Germinal center (tissue), 1 donor: ENCODE measurements around the gene SAC3D1.

Experiments
- DNase-seq: peaks from one replicate; pipeline ENCODE4 v3.0.0; 2012; ENCODE audit warnings: mixed read lengths, low spot score

Gene SAC3D1

GRCh38 chr11:65059959-65060824 lies 19.2 kb downstream of the SAC3D1 start:
- DNase-seq: no peak

DNA sequence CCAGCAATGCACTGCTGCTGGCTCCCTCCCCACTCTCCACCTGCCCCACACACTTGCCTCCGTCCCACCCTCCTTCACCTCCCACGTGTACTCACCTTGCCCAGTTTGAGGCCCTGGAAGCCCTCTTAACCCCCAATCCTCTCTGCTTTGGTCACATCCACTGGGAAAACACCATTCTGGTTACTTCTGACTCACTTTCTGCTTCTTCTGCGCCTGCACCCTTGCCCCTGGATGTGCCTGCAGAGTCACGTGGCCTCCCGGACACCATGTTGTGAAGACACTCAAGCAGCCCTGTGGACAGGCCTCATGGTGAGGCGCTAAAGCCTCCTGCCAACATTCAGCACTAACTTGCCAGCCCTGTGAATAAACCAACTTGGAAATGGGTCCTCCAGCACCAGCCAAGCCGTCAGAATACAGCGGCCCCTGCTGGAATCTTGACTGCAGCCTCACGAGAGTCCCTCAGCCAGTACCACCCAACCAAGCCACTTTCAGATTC lies 20.0 kb downstream of the SAC3D1 start:
- no peak for DNase-seq

DNA sequence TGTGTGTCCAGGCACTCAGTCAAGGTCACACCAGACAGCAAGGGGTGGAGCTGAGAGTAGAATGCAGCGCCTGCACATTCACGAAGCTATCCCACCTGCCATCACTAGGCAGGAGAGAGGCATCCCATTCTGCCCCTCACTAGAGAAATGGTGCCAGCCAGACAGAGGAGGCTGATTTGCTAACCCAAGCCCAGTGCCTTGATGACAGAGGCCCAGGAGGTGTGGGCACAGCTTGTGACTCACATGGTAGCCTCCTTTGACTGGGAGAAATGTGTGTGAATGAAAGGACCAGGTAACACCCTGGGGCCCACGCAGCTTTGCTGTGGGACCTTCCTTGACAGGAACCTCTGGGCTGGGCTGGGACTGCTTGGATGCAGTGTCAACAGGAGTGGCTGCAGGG lies 22.5 kb downstream of the SAC3D1 start:
- no peak for DNase-seq

DNA sequence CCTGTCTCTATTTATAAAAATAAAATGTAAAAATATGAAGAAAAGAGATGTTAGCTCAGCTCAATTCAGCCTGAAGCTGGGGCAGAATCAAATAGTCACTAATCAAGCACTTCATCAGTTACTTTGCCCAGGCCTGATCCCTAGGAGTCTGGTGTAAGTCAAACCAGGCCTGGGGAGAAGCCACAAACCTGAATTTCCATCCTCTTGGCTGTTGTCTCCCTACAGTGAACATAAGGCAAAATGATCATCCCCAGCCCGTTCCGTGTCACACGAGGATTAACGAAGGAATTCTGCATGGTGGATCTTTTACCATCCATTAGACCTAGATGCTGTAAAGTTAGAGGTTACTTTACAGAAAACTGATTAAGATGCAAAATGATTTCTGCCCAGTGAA lies 23.8 kb downstream of the SAC3D1 start:
- no peak for DNase-seq

DNA sequence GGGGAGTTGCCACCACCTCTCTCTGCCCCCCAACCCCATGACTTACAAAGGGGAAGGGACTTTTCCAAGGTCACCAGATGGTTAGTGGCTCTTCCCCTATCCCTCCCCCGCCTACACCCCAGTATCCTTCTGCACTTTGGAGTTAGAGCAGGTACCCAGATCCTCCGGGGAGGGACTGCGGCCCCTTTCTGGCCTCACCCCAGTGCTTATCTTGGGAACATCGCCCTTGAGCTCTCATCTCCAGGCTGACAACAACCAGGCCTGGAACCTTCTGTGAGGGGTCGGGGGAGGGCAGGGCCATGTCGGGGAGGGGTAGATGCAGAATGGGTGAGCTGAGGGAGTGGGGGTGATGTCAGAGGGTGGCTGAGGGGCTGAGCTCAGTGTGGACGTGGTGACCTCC lies 24.8 kb downstream of the SAC3D1 start:
- no peak for DNase-seq

GRCh38 chr11:65066315-65066714 lies 25.3 kb downstream of the SAC3D1 start:
- no peak for DNase-seq

- DNase-seq: no peak
These were observed 25.8 kb downstream of the SAC3D1 start for GRCh38 chr11:65066805-65067291.

DNA sequence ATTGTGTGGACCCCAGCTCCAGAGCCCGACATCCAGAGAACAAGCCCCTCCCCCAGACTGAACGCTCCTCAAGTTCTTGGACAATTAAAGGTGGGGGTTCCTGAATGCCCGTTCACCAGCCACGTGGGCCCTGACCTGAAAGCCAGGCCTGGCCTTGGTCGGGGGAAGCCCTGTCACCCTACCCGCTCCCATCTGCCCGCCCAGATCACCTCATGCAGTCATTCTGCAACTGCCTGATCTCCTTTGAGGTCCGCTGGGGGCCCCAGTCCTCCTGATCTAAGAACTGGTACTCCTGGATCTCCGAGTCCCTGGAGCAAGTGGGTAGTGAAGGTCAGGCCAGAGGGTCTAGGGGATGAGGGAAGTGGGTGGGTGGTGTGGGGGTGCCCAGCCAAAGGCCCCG lies 26.4 kb downstream of the SAC3D1 start:
- DNase-seq: no peak

DNA sequence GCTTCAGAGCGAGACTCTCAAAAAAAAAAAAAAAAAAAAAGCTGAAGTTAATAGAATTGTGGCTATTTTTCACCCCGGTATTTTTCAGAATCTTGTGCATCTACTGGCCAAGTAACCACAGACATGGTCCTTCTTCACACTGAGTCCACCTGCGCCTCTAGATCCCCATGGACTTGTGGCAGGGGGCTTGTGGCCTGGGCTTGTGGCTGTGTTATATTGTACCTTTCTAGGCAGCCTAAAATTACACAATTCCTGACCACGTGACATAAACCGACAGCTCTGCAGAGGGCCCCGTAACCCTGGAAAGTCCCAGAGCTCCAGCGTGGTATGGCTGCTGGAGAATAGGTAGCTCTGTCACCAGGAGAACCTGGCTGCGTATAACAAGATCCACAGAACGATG lies 28.2 kb downstream of the SAC3D1 start:
- DNase-seq: no peak

GRCh38 chr11:65071907-65072630 lies 31.1 kb downstream of the SAC3D1 start:
- DNase-seq: peak; percentile 42

DNA sequence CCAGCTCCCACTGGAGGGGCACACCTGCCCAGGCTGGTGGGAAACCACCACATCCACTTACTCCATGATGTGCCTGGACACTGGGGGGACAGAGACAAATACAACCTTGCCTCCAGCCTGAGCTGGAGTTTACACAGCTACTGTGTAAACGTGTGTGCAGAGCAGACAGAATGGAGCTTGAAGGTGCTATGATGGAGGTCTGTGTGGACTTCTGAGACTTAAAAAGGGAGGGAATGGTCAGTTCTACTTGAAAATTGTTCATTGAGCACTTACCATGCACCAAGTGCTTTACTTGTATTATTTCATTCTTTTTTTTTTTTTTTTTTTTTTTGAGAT lies 31.6 kb downstream of the SAC3D1 start:
- DNase-seq: no peak

- no peak for DNase-seq
These were observed 36.4 kb downstream of the SAC3D1 start for GRCh38 chr11:65077451-65077850.

GRCh38 chr11:65078151-65078550 lies 37.1 kb downstream of the SAC3D1 start:
- DNase-seq: peak; percentile 73

- DNase-seq: no peak
These were observed 37.9 kb downstream of the SAC3D1 start for GRCh38 chr11:65078786-65079342.

GRCh38 chr11:65083134-65083833 lies 42.3 kb downstream of the SAC3D1 start:
- no peak for DNase-seq

DNA sequence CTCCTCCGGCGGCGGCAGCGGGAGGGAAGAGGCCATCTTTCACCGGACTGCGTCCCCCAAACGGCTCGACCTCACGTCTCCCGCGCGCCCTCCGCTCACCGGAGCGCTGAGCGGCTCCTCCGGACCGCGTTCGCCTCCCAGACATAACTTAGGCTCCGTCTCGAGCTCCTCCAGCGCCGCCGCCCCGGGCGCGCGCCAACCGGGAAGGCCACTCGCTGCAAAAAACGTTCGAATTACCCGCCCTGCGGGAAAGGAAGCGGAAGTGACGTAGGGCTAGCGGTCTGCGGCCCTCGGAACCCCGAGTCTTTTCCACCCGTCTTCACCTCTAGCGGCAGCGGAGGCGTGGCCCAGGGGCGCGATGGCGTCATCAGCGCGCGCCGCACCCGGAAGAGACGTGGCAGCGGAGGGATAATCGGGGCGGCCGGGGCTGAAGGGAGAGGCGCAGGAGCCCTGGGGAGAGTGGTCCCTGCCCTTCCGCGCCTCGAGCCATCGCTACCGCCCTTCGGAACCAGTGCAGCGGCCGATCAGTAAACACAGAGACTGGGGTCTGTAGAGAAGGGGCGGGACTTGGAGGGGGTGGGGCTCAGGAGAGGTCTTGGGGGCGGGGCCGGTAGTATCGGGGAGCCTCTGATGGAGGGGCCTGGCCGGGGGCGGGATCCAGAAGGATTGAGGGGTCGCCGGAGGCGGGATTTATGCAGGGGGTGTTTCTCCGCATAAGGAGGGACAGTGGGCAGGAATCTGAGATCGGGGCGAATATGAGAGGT lies 43.0 kb downstream of the SAC3D1 start, which contains the start of the genes CDCA5 and ZFPL1:
Gene CDCA5 (minus strand): TSS at position 207 of the 764 bp plus-strand sequence. CDS start 62 bp downstream, at position 145.
Gene ZFPL1 (plus strand): TSS at position 389 of the 764 bp plus-strand sequence. CDS start 477 bp downstream, outside the sequence.
- DNase-seq: peak; percentile 98

DNA sequence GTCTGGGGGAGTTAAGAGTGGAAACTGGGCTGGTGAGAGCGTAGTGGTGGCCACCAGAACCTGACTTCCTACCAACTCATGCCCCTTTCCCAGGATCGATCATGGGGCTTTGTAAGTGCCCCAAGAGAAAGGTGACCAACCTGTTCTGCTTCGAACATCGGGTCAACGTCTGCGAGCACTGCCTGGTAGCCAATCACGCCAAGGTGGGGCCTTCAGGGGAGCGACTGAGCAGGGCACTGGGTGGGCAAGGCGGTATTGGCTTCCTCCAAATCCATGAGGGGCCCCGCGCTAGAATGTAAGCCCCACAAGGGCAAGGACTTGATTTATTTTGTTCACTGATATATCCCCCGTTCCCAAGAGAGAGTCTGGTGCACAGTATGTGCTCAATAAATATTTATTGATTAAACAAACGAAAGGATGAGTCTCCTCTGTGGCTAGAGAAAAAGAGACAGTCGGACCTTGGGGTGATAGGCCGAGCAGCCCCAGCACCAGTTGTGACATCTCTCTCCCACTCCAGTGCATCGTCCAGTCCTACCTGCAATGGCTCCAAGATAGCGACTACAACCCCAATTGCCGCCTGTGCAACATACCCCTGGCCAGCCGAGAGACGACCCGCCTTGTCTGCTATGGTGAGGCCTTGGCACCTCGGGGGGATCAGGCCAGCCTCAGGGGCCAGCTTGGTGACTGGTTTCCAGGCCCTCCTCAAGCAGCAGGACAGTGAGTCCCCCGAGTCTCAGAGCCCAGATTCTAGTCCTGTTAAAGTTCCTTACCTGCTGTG lies 43.8 kb downstream of the SAC3D1 start:
- DNase-seq: no peak

- no peak for DNase-seq
These were observed 44.4 kb downstream of the SAC3D1 start for GRCh38 chr11:65085446-65085845.

DNA sequence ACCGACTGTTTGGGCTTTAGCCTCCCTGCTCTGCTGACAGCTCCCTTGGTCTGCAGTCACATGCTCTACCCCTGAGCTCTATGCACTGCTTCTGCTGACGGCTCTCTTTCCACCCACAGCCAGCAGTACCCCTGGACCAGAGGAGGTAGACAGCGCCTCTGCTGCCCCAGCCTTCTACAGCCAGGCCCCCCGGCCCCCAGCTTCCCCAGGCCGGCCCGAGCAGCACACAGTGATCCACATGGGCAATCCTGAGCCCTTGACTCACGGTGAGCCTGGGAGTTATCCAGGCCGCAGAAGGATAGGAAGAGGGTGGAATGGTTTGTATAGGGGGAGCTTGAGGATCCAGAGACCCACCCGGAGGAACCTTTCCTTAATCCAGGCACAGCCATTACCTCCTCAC lies 45.8 kb downstream of the SAC3D1 start:
- DNase-seq: no peak

- DNase-seq: no peak
These were observed 46.2 kb downstream of the SAC3D1 start for GRCh38 chr11:65087216-65087615.
